Activated CD8-positive, alpha-beta memory T cell treated with anti-CD3 and anti-CD28 coated beads for 48 hours (primary cell): Measurements from ENCODE around the gene SH3RF1.
"Not testable (repeated sequence)": the region's sequence is repeated elsewhere in the genome, so short reads cannot be mapped to it uniquely, and the experiment has no call there.

Experiments used
- DNase-seq, 3 experiments: peaks; one replicate each; pipeline ENCODE4 v3.0.0-alpha.2; 2020; ENCODE audit warnings: low read depth in 2 of 3, low spot score in 2 of 3

Gene SH3RF1

DNA sequence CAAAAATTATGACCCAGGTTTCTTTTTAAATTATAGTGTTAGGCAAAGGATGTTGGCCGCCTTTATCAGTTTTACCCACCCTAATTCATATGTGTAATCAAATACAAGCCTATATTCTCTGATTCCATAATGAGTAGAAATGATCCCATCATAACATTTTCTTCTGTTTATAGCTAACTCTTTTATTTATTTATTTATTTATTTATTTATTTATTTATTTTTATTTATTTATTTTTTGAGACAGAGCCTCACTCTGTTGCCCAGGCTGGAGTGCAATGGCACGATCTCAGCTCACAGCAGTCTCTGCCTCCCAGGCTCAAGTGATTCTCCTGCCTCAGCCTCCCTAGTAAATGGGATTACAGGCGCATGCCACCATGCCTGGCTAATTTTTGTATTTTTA, 7.1 kb upstream of the SH3RF1 start:
- not testable (repeated sequence) for DNase-seq

DNA sequence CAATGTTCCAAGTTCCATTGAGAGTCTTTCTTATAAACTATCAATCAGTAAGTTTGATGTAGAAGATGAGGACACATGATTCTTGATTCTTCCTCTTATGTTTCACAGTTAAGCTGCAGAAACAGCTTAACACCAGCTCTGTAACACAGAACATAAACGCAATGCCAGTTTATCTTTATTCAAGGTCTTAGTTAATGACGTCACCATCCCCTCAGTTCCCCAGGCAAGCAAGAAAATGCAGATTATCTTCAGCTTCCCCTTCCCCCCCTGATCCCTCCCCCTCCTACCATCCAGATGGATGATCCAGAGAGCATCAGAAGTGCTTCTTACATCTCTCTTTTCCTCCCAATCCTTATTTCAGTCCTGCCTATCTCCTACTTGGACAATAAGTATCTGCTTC, 4.4 kb upstream of the SH3RF1 start:
- no peak for DNase-seq

DNA sequence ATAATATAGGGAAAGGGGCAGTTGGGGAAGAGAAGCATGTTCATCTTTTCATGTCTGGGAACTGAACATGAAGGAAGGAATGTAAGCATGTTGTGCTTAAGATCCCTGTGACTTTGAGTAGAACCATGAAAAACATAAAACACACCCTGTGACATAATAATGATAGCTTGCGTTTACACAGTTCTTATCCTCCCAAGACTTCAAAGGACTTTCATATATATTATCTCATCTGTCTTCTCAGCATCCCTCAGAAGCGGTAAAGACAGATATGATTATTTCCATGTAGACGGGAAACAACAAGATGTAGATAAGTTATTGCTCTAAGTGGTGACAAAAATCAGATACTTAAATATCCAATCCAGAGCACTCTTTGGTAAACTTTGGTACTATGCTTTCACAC, 3.3 kb upstream of the SH3RF1 start:
- DNase-seq, result no peak

GRCh38 chr4:169272265-169272886, 1.6 kb upstream of the SH3RF1 start:
- no peak for DNase-seq

DNA sequence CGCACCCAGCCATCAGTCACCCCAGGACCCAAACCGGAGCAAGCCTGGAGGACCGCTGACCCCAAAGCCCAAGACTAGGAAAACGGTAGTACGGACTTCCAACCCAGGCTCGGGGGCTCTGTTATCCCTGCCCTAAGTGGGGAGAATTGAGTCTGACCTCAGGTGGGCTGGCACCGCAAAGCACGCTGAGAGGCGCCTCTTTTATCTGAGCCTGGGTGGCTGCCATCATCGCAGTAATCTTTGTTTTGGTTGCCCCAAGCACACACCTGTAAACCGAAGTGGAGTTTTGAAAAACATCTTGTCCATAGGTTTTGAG, 894 bp upstream of the SH3RF1 start:
- DNase-seq, result no peak

GRCh38 chr4:169269916-169270809, 593 bp downstream of the SH3RF1 start:
- peak in 2 of 3 experiments; percentile 3 to 12 for DNase-seq

- DNase-seq, result no peak
Observed at GRCh38 chr4:169268951-169269760, 1.6 kb downstream of the SH3RF1 start.

- DNase-seq, result no peak
Observed at GRCh38 chr4:169267070-169267469, 3.7 kb downstream of the SH3RF1 start.

GRCh38 chr4:169266661-169267060, 4.1 kb downstream of the SH3RF1 start:
- DNase-seq, result no peak

DNA sequence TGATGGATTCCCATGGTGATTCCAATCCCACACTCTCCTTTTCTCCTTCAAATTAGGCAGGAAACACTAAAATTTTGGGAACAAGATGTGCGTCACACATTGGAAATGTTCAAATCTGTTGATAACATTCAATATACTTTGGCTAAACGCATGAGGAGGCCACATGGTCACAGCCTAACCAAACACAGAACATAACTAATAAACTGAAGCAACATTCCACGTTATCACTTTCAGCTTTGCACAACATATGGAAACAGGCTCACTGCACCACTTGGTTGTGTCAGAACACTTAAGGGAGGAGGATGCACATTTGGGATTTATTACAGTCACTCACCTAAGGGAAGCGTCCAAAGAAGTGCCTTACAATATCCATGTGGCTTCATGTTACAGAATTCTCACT, 4.7 kb downstream of the SH3RF1 start:
- DNase-seq, result no peak

DNA sequence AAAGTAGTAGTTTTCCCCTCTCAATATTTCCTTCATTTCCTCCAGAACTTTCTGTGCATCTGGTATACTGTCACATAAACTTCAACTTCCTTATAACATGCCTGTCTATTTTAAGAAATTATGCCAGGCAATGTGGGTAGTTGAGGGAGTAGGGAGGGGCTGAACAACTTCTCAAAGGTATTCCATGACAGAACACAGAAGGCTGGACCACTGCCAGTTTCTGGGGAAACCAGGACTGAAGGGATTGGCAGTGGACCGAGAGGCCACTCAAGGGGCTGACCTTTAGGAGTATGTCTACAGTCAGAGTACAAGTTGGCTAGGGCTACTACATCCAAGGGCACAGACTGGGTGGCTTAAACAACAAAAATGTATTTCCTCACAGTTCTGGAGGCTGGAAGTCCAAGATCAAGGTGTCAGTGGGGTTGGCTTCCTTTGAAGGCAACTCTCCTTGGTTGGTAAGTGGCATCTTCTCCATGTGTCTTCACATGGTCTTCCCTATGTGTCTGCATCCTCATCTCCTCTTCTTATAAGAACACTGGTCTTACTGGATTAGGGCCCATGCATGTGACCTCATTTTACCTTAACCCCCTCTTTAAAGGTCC, 6.9 kb downstream of the SH3RF1 start:
- DNase-seq, result no peak

DNA sequence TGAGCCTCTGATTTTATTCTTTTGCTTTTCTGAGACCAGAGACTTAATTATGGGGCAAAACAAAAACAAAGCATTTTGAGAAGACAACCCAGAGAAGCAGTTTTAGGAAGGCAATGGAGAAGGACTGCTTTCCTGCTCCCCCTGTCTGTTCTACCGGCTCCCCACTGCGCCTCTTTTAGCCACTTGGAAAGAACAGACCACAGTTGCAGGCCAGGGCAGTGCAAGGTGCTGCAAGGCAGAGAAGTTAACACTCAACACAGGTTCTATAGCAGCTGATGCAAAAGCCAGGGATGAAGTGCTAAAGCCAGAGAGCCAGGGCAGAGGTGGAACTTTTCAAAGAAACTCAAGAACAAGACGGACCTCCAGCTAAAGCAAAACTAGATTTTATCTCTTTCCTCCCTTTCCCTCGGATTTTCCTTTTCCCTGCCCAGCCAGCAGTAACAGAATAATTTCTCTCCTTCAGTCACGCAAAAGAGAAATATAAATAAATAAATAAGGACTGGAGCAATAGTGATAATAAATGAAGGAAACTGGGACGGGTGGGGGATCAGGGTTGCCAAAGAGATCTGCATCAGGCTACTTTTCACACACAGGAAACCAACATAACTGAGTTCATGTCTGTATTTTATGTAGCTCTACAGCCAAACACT, 10.4 kb downstream of the SH3RF1 start:
- DNase-seq, result no peak

DNA sequence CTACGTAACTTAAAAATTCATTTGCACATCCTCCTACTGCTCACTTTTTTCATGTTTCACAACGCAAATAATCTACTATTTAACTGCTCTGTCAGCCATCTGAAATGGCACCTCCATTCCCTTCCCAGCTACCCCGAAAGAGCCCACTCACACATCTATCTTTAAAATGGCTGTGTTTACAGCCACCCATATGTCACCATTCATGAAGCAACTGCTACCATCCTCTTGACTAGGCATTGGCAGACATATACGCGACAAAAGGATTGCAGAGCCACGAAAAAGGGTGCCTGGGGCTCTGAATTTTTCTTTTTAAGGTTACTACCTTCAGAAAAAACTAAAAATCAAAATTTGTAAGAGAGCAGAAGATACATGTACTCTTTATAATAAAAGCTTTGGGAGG, 11.5 kb downstream of the SH3RF1 start:
- DNase-seq, result no peak

- no peak for DNase-seq
Observed at GRCh38 chr4:169258141-169258540, 12.6 kb downstream of the SH3RF1 start.

DNA sequence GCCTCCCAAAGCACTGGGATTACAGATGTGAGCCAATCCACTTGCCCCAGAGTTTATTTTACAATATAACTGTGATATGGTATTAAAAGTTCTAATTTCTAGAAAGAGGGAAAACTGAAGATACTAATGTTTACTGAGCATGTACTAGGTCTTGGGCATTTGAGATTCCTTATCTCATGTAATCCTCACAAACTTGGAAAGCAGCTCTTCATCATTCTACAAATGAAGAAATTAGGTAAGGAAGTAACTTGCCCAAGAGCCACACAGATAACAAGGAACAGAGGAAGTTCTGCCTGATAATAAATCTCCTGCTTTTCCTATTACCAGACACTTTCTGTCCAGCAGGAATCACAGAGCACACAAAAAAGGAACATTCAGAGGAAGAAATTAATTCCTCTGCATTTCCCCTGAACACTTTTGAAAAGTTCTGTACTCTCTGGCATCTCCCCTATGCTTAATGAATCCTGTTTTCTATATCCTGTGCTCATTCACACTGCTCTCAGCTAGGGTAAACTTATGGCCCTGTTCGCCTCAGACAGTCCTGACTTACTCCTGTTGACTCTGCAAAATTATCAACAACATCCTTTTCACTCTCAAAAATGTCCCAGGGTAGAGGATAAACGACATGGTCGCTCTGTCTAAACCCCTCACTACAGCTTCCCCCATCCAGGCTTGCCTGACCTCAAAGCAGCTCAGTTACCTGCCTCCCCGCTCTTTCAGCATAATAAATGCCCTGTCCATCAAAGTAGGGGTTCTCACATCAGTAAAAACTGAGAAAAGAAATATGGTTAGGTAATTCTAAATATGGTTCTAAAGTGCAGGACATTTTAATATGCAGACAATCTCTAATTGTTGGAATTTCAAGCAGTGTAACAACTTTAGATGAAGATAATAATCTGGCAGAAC, 13.6 kb downstream of the SH3RF1 start:
- DNase-seq, result no peak

GRCh38 chr4:169256101-169256612, 14.6 kb downstream of the SH3RF1 start:
- no peak for DNase-seq

GRCh38 chr4:169254546-169254983, 16.2 kb downstream of the SH3RF1 start:
- no peak for DNase-seq

GRCh38 chr4:169253904-169254303, 16.9 kb downstream of the SH3RF1 start:
- no peak for DNase-seq

DNA sequence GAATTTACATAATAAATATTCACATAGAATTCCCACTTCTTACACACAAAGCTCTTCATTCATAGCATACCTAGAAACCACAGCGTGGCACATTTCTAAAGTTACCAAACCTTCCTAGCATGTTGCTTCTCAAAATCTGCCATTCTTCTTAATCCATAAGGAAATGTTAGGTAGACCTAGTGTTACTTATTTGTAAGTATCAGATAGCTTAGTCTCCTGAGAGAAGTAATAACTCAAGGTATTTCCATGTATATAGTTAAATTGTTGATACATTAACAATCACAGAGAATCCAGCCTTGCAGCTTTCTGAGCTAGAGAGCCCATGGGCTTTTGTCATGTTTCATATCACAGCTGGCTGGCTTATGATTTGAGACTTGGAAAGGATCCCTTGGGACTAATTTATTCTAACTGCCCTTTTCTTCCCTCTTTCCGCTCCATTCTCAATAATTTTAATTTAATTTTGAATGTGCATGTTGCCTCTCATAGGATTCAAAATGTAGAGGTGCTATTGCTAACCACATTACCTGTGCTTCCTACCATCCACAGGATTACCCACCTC, 17.6 kb downstream of the SH3RF1 start:
- no peak for DNase-seq
